ENCODE data around the gene NRG3.

NRG3 gene

GRCh38 chr10:82234173-82234572 is 359.2 kb downstream of the NRG3 start:
- DNase-seq: no peak

- no peak for DNase-seq
Observed at GRCh38 chr10:82236084-82236731, 361.2 kb downstream of the NRG3 start.

GRCh38 chr10:82238291-82238690 is 363.3 kb downstream of the NRG3 start:
- no peak for DNase-seq

- DNase-seq: no peak
Observed at GRCh38 chr10:82240408-82240807, 365.4 kb downstream of the NRG3 start.

DNA sequence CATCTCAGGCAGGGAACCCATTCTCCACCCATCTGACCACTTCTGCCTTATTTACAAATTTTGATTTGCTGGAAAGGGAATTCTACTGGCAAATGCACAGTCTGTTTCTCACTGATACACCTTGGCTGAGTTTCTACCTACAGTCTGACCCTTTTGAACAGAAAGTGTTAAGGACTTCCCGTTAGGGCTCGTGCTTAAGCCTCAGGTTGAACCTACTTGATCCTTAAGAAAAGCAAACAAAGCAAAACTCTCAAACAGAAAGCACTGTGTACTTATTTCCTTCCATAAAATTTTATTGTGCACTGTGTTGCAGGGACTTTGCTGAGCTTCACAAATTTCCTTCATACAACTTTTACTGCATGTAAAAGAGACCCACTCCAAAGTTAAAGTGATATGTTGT is 367.8 kb downstream of the NRG3 start:
- no peak for DNase-seq

GRCh38 chr10:82245157-82245556 is 370.2 kb downstream of the NRG3 start:
- DNase-seq: no peak

DNA sequence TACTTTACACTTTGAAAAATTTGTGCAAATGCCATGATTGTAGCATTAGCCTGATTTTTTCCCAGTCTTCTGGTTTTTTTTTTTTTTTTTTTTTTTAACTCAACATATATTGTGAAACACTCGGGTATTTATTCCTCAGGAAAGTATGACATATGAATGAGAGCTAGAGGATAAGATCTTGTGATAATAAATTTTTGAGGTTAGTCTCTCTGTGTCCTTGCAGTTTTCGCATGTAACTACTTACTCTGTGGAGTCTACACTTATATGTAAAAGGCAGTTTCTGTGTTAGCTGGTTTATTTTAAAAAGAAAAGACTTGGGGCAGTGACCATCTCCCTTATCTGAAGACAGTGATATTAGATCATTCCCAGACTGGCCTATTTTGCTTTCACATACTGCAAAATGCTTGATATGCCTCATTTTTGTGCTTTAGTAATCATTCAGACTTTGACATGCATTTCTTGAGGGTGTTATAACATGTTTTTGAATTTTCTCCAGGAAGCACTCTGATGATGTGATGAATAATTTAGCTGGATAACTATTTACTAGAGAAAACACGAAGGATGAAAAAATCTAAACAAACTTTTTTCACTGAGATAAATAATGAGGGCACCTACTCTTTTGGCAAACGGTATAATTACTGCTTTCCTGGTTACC is 371.0 kb downstream of the NRG3 start:
- DNase-seq: no peak

DNA sequence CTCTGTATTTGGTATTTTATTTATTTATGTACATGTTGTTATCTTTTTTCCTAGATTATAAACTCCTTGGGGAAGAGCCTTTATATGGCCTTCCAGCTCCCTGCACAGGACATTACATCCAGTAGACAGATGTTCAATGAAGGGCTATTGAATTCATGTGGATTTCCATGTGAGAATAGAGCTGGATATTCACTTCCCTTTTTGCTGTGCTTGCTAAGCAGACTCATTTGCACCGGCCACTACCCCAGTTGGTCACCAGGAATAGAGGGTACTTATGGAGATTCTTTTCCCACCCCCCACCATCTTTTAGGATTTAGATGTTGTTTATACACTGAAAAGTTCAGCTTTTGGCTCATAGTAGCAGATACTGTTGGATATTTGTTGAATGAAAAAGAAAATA is 374.1 kb downstream of the NRG3 start:
- DNase-seq: no peak

DNA sequence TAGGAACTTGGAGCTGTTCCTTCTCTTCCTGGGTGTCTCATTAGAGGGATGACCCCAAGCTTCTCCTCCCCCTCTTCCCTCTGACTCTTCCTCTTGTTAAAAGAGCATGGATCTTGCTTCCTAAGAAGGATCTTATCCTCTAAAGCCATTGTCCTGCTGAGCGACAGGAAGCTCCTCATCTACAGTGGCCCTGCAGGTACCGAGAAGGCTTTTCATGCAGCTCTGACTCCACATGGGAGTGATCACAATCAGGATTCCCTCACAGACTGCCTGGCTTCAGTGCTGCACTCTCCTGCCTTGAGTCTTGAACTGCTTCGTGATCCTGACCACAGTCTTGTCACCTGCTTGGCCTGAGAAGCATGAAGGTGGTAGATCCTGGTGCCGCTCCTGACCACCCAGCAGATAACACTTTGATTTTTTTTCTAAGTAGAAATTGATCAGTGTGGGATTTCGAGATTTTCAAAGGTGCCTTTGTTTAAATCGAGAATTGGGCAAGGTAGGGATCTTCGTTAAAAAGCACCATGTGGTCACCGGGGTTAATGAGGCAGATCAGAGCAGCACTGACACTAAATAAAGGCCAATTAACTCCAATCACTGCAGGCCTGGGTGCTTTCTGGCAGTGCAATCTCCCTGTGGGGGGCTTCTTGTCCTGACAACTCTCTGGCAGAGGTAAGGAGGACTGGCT is 376.4 kb downstream of the NRG3 start:
- DNase-seq: no peak

GRCh38 chr10:82252081-82252480 is 377.1 kb downstream of the NRG3 start:
- no peak for DNase-seq

- DNase-seq: no peak
Observed at GRCh38 chr10:82254237-82254636, 379.2 kb downstream of the NRG3 start.

- DNase-seq: no peak
Observed at GRCh38 chr10:82256275-82256674, 381.3 kb downstream of the NRG3 start.

DNA sequence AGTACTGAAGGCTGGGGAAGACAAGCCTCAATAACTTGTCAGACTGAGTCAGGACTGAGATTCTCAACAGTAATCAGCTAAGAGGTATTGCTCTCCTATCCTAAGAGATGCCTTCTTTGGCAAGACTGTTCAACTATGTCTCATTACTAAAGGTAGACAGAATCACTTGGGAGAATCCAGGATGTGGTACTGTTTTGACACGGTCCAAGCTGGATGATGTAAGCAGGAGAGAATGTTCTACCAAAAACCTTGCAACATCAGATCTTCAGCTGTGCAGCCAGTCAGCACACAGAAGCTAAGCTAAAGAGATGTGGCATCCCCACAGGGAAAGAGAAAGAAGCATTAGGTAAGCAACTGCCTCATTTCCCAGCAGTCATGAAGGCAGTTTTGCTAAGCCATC is 391.4 kb downstream of the NRG3 start:
- DNase-seq: no peak

GRCh38 chr10:82267014-82267413 is 392.0 kb downstream of the NRG3 start:
- DNase-seq: no peak

DNA sequence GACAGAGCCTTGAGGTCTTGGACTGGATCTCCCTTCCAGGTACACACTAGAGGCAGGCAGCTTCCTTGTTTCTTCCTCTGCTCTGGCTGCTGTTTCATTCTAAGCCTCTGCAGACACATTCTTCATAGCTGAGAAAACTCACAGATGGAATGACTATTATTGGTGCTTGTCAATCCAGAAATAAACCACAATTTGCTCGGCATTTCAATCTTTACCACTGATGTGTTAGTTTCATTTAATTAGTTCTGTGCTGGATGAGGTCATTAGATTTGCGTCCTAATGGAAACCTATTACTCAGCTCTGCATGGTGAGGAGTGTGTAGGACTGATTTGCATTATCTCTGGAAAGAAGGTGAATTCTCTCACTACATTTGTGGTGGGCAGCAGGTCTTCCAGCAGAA is 392.5 kb downstream of the NRG3 start:
- DNase-seq: no peak

DNA sequence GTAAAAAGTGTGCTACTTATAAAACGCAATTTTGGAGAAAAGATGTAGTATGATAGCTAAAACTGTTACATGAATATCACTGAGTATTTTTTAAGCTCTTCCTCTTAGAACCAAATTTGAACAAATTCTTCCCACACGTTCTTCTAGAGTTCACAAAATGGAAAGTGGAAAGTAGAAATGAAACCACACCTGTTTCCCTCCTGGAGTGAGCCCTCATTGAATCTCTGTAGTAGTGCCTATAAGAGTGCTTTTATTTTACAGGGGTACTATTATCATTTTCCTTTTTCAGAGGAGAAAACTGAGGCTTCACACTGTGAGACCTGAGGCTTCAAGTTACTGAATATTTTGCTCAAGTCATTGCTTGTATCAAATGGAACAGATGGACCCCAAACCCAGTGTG is 393.0 kb downstream of the NRG3 start:
- DNase-seq: no peak

DNA sequence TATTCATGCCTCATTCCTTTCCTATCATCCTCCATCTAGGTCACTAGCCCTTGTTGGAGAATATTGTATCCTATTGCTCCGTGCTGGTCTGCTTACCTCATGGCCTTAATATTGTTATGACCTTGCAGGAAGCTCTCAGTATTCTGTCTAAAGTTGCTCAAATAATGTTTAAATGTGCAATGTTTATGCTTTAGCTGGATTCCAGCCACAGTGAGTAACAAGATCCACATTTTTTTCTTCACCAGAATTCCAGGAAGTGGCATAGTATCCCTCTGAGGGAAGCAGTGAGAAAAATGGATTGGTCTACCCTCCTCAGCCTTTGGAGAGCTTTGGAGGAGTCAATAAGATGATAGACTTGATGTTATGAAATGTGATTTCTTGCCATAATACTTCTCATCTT is 402.6 kb downstream of the NRG3 start:
- no peak for DNase-seq

DNA sequence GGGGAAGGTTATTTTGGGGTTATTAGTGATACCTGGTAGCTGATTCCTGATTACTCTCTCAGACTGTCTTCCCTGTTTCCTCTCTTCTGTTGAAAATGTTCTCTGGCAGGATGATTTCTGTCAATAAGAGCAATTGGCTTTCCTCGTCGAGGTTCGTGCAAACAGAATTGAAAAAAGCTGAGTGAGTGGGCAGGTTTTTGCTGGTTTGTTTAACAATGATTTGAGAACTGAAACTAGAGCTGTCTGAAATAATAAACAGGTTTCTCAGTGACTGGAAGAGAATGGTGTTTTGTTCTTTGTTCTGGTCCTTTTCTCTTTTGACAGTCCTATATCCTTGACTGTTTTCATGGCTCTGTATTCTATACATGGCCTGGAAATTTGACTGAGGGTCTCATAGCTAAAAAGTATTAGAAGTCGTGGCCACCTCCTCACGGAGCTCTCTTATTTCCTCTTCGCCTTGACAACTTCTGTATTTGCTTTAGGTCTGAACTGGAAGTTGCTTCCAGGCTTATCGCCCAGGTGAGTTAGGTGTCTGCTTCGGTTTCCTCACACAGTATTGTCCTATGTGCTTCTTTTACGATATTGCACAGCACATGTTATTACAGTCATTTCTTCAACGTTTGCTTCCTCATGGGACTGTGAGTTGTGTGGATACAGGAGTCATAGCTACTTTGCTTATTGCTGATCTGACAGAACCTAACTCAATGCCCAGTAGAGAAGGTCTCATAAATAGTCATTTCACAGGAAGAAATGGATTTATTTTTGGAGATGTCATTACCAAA is 403.6 kb downstream of the NRG3 start:
- no peak for DNase-seq

DNA sequence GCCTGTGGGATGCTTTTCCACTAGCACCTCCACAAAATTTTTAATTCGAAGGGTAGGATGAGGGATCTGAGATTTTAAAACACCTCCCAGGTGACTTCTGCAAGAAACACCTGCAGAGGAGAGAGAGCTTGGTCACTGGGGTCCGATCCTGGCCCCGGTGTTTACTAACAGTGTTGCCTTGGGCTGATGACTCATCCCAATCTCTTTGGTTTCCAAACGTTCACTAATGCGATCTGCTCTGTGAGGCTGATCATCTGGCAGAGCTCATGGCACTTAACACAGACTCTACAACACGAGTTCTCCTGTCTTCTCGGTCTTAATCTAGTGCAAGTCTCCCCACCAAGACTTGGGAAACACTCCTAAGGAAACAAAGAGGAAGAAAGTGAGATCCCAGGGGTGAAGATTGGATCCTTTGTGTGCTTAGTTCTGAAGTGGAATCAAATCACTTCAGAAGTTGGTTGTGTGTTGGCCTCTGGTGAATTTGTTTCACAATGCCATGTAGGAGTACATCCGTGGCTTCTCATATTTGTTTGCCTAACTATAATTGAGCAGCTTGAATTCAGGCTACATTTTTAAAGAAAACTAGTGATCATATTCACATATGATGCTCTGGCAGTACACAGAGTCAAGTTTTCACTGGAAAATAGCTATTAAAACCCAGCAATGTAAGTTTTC is 407.9 kb downstream of the NRG3 start:
- no peak for DNase-seq

GRCh38 chr10:82284180-82284579 is 409.2 kb downstream of the NRG3 start:
- no peak for DNase-seq

- no peak for DNase-seq
Observed at GRCh38 chr10:82288461-82288881, 413.5 kb downstream of the NRG3 start.

GRCh38 chr10:82289945-82290344 is 415.0 kb downstream of the NRG3 start:
- no peak for DNase-seq

GRCh38 chr10:82294874-82295378 is 419.9 kb downstream of the NRG3 start:
- no peak for DNase-seq
